ENCODE results near the gene ITGB2. TPM values are rescaled to one million over a fixed set of nuclear protein-coding genes. Genes with fewer than 3 reads are reported as not detected.
A peak's percentile ranks its signal among the peaks of the same experiment; 100 is the strongest.
"Not testable (repeated sequence)": the region's sequence is repeated elsewhere in the genome, so short reads cannot be mapped to it uniquely, and the experiment has no call there.

ITGB2 gene
- total RNA-seq, 2 donors from 2014 or later: 240 to 302 TPM

GRCh38 chr21:44918107-44918470, 2.6 kb downstream of the ITGB2 start:
- H3K27ac Mint-ChIP-seq: peak overlapping the region; percentile 86
- H3K4me3 Mint-ChIP-seq: peak overlapping the region; percentile 96
- no peak for ATAC-seq (replicated peaks)
- no peaks in the 10 kb centered on the region for H3K9me3 Mint-ChIP-seq
- H3K4me1 Mint-ChIP-seq: peaks cover 40% of the 10 kb centered on the region
- peaks cover 85% of the 10 kb centered on the region for H3K36me3 Mint-ChIP-seq (ENCODE audit: low read depth)
- H3K27me3 Mint-ChIP-seq: no peaks in the 10 kb centered on the region

GRCh38 chr21:44917446-44918106, 3.1 kb downstream of the ITGB2 start:
- no peak for ATAC-seq (replicated peaks)
- H3K9me3 Mint-ChIP-seq: no peaks in the 10 kb centered on the region
- peak overlapping the region; percentile 77 for H3K27ac Mint-ChIP-seq
- peaks cover 36% of the 10 kb centered on the region for H3K4me1 Mint-ChIP-seq
- peaks cover 81% of the 10 kb centered on the region for H3K36me3 Mint-ChIP-seq (ENCODE audit: low read depth)
- H3K4me3 Mint-ChIP-seq: peak overlapping the region; percentile 96
- no peaks in the 10 kb centered on the region for H3K27me3 Mint-ChIP-seq

GRCh38 chr21:44916965-44917364, 3.7 kb downstream of the ITGB2 start:
- Mint-ChIP-seq H3K36me3 (ENCODE audit: low read depth) (peaks cover 80% of the 10 kb centered on the region), H3K4me1 (peaks cover 35% of the 10 kb centered on the region), H3K9me3 (no peaks in the 10 kb centered on the region), H3K27me3 (no peaks in the 10 kb centered on the region), H3K27ac (peak overlapping the region; percentile 77), H3K4me3 (peak overlapping the region; percentile 96)
- ATAC-seq (replicated peaks): no peak

GRCh38 chr21:44914176-44914874, 6.4 kb downstream of the ITGB2 start:
- Mint-ChIP-seq H3K4me1 (peaks cover 34% of the 10 kb centered on the region), H3K36me3 (ENCODE audit: low read depth) (peaks cover 79% of the 10 kb centered on the region), H3K27ac (peak overlapping the region; percentile 84), H3K27me3 (no peaks in the 10 kb centered on the region), H3K9me3 (no peaks in the 10 kb centered on the region), H3K4me3 (peak overlapping the region; percentile 96)
- peak; percentile 62 for ATAC-seq (replicated peaks)

- no peak for ATAC-seq (replicated peaks)
- Mint-ChIP-seq H3K4me3 (peak overlapping the region; percentile 96), H3K27me3 (no peaks in the 10 kb centered on the region), H3K4me1 (peaks cover 38% of the 10 kb centered on the region), H3K36me3 (ENCODE audit: low read depth) (peaks cover 79% of the 10 kb centered on the region), H3K9me3 (no peaks in the 10 kb centered on the region), H3K27ac (peak overlapping the region; percentile 84)
These were observed 7.1 kb downstream of the ITGB2 start for GRCh38 chr21:44913425-44914175.

GRCh38 chr21:44912506-44913412, 7.9 kb downstream of the ITGB2 start:
- not testable (repeated sequence) for H3K9me3 Mint-ChIP-seq

GRCh38 chr21:44912158-44912473, 8.6 kb downstream of the ITGB2 start:
- peaks cover 77% of the 10 kb centered on the region for H3K36me3 Mint-ChIP-seq (ENCODE audit: low read depth)
- peaks cover 30% of the 10 kb centered on the region for H3K4me1 Mint-ChIP-seq
- ATAC-seq (replicated peaks): no peak
- H3K4me3 Mint-ChIP-seq: peak overlapping the region; percentile 72
- H3K27me3 Mint-ChIP-seq: no peaks in the 10 kb centered on the region
- no peaks in the 10 kb centered on the region for H3K9me3 Mint-ChIP-seq
- H3K27ac Mint-ChIP-seq: peak overlapping the region; percentile 96

More at GRCh38 chr21:44912506-44913412, 7.9 kb downstream of the ITGB2 start:
- Mint-ChIP-seq H3K4me3 (peak overlapping the region; percentile 96), H3K27ac (peak overlapping the region; percentile 96), H3K4me1 (peaks cover 37% of the 10 kb centered on the region), H3K36me3 (ENCODE audit: low read depth) (peaks cover 77% of the 10 kb centered on the region)
- not testable (repeated sequence) for ATAC-seq (replicated peaks); H3K27me3 Mint-ChIP-seq

GRCh38 chr21:44911384-44912157, 9.1 kb downstream of the ITGB2 start:
- peaks cover 27% of the 10 kb centered on the region for H3K4me1 Mint-ChIP-seq
- peaks cover 77% of the 10 kb centered on the region for H3K36me3 Mint-ChIP-seq (ENCODE audit: low read depth)
- peak overlapping the region; percentile 96 for H3K27ac Mint-ChIP-seq
- no peaks in the 10 kb centered on the region for H3K9me3 Mint-ChIP-seq
- peak; percentile 79 for ATAC-seq (replicated peaks)
- H3K4me3 Mint-ChIP-seq: peak overlapping the region; percentile 72
- H3K27me3 Mint-ChIP-seq: no peaks in the 10 kb centered on the region

GRCh38 chr21:44911068-44911383, 9.7 kb downstream of the ITGB2 start:
- Mint-ChIP-seq H3K9me3 (no peaks in the 10 kb centered on the region), H3K36me3 (ENCODE audit: low read depth) (peaks cover 77% of the 10 kb centered on the region), H3K27me3 (no peaks in the 10 kb centered on the region), H3K4me1 (peaks cover 27% of the 10 kb centered on the region), H3K27ac (peak overlapping the region; percentile 96), H3K4me3 (peak overlapping the region; percentile 72)
- no peak for ATAC-seq (replicated peaks)

GRCh38 chr21:44910229-44911067, 10.3 kb downstream of the ITGB2 start:
- no peak for ATAC-seq (replicated peaks)
- Mint-ChIP-seq H3K36me3 (ENCODE audit: low read depth) (peaks cover 76% of the 10 kb centered on the region), H3K4me1 (peaks cover 24% of the 10 kb centered on the region), H3K4me3 (peak overlapping the region; percentile 72), H3K9me3 (no peaks in the 10 kb centered on the region), H3K27ac (peak overlapping the region; percentile 96), H3K27me3 (no peaks in the 10 kb centered on the region)

GRCh38 chr21:44909719-44910118, 11.0 kb downstream of the ITGB2 start:
- peak overlapping the region; percentile 61 for H3K27ac Mint-ChIP-seq
- H3K9me3 Mint-ChIP-seq: no peaks in the 10 kb centered on the region
- peak overlapping the region; percentile 12 for H3K4me3 Mint-ChIP-seq
- H3K27me3 Mint-ChIP-seq: no peaks in the 10 kb centered on the region
- H3K4me1 Mint-ChIP-seq: peaks cover 21% of the 10 kb centered on the region
- H3K36me3 Mint-ChIP-seq (ENCODE audit: low read depth): peaks cover 77% of the 10 kb centered on the region
- no peak for ATAC-seq (replicated peaks)

GRCh38 chr21:44908908-44909307, 11.8 kb downstream of the ITGB2 start:
- H3K27ac Mint-ChIP-seq: peak overlapping the region; percentile 61
- no peak for ATAC-seq (replicated peaks)
- H3K27me3 Mint-ChIP-seq: no peaks in the 10 kb centered on the region
- peaks cover 20% of the 10 kb centered on the region for H3K4me1 Mint-ChIP-seq
- H3K36me3 Mint-ChIP-seq (ENCODE audit: low read depth): peaks cover 77% of the 10 kb centered on the region
- no peaks in the 10 kb centered on the region for H3K9me3 Mint-ChIP-seq
- peak overlapping the region; percentile 9 for H3K4me3 Mint-ChIP-seq
